ENCODE measurements around the gene CPVL.

DNA sequence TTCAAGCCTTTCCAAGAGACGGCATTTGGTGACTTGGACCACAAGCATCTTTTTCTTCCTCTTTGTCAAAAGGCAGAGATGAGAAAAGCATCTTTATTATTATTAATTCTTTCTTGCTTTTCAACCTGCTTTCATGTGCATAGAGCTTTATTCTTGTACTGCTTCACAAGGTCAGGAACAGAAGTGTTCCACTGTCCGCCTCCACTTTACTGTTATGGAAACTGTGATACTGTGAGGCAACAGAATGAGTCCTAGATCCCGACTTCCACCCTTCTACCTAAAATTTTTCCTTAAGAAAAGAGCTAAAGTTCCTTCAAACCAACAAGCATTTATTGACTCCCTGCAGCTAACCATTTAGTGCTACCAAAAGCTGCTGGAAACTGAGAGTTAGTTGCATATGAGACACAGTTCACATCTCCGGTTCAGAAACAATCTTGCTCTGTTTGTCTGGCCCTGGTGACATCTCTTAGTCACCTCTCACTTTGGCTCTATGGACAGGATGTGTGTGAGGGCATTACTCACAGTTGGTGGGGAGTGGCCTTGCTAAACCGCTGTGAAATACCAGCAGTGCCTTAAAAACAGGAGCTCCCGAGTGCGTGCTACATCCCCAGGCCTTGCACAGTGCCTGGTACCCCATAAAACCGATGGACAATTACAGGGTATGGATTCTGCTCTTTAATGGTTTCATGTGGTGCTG lies 111.1 kb downstream of the CPVL start:
- TF ChIP-seq POLR2AphosphoS5 (IDR thresholded peaks at IDR 0.05; ENCODE audit: low read depth, low read length) (no peak), POLR2A (IDR thresholded peaks at IDR 0.05; ENCODE audit: low read depth, low read length) (no peak)

All from GM12892 (cell line).